HG03103 (cell line): ENCODE measurements around the gene DENND1A.

Experiments used
- ATAC-seq: cut with Tn5 transposase; IDR thresholded peaks from one replicate; pipeline ENCODE4 v1.9.1; 2021; ENCODE audit warnings: low read depth; ENCODE audit not compliant: unreplicated experiment

The DENND1A gene

DNA sequence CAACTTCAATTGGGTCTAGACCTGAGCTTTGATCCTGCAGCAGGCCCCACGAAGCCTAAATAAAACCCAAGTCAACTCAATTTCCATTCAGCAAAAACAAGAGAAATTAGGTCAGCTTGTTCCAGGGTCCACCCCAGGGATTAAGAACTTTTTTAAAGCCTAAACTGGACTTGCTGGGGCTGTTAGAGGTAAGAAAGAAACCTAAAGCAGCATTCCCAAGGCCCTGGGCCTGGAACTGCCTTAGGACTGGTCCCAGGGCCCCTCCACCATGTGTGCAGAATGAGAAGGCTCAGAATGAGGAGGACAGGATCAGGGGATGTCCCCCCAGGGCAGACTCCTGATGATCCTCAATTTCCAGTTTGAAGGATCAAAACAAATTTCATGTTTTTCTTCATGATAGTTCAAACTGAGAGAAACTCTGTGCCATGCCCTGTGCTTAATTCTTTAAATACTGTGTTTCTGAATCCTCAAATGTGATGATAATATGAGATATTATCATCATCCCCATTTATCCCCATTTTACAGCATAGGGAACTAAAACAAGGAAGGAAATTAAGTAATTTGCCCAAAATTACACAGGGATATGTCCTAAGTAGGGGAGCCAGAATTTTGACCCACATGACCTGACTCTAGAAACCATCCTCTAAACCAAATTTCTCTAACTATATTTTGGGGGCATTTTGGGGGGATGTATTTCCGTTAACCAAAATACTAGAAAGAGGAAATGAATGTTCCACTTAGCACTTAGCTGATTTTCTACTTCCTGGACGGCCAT is 64.5 kb downstream of the DENND1A start:
- no peak for ATAC-seq

DNA sequence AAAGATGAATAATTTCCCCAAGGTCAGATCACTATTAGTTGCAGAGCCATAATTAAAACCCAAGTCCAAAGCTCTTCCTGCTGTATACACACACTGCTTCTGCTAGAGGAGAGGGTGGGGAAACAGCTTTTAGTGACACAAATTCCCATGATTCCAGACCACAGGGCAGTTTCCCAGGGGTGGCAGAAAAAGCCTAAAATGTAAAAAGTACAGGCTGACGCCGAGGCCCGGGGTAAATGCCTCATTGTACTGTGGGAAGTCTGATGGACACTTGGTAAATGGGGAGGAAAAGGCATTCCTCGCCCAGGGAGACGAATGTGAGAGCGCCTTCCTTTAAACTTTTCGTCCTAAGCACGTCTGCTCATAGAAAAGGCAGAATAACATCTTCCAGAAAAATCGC is 65.7 kb downstream of the DENND1A start:
- no peak for ATAC-seq

DNA sequence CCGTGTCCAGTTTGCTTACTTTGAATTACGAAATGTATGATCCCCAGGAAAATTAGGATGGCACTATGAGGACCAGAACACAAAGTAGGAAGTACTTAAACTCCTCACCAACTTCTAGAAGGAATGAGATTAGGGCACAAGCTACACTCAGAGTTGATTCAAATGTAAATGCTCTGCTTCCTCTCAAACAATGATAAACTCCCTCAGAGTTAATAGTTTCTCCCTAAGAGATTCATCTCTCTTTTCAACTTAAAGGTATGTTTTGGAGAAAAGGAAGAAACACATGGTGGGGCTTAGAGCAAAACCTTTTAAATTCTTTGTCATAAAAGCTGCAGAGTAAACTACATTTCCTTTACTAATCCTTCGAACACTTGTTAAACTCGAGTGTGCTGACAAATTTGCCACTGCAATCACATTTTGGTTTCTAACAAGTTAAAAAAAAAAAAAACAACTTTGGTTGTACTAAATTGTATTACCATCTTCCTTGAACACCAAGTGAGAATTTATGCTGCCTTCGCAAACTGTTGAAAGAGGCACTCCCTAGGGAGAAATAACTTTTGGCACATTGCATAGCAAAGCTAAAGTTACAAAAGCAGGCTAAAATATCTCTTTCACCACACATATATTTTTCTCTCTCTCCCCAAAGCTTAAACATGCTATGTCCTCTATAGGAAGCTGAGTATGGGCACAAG is 66.6 kb downstream of the DENND1A start:
- no peak for ATAC-seq

DNA sequence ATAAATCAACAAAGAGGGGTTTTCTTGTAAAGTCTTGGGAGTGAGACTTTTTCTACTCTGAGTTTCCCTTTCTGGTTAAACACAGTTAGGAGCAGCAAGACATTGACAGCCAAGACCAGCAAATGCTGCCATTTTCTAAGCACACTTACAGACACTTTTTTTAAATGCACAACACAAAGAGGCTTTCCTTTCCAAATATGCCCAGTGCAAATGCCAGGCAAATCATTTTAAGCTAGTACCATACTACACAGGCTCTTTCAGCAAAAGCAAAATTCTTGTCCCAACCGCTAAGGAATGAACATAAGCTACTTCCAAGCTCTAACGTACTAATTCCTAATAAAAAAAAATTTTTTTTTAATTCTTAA is 68.2 kb downstream of the DENND1A start:
- ATAC-seq: no peak

DNA sequence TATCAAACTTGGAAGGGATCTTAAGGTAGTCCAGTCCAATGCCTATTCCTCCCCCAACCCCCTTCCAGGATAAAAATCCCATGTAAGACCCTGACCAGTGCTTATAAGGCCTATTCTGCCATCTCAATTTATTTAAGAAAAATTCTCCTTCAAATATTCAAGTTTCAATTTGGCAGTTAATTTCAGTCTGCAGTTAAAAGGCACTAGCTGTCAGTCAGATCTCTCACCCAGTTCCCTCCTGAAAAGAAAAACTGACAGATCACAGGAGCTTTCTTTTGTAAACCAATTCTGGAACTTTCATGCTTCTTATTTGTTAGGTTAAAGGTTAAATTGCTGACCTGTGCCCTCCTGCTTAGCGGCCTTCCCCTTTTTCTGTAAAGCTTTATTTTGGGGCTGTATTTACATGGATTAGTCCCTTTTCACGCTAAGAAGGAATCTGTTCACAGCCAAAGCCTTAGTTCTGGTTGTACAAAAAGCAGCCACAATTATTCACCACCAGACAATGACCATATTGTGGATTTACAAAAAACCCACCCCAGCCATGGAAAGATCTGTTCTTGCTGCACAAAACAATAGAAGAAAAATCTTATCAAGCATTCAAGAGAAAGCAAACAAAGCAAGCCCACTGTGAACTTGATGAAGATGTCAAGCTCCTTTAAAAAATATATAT is 68.7 kb downstream of the DENND1A start:
- no peak for ATAC-seq

- ATAC-seq: no peak
These were observed 69.3 kb downstream of the DENND1A start for GRCh38 chr9:123860603-123861002.

GRCh38 chr9:123852403-123852802 is 77.5 kb downstream of the DENND1A start:
- no peak for ATAC-seq

- ATAC-seq: no peak
These were observed 78.1 kb downstream of the DENND1A start for GRCh38 chr9:123851851-123852250.

GRCh38 chr9:123848447-123849085 is 81.4 kb downstream of the DENND1A start:
- no peak for ATAC-seq

DNA sequence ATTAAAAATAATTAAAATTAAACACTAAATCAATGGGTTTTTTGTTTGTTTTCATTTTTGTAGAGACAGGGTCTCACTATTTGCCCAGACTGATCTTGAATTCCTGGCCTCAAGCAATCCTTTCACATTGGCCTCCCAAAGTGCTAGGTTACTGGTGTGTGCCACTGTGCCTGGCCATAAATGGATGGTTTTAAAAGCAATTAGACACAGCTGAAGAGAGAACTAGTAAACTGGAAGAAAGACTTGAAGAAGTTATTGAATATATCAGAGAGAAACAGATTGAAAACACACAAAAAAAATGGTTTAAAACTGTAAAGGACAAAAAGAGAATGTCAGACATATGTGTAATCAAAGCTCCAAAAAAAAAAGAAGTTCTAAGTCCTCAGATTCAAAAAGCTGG is 83.0 kb downstream of the DENND1A start:
- ATAC-seq: no peak

DNA sequence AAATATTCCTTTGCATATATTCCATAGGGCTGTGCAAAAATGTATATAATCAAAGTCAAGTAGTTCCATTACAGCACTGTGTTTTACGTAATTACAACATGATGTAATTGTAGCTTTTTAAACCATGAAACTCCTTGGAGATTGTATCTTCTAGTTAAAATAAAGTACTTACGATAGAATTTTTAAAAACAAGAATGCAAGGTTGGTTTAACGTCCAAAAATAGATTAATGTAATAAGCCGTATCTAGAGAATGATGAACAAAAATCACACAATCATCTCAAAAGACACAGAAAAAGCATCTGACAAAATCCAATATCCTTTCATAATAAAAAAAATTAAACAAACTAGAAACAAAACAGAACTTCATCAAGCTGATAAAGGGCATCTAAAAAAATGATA is 86.2 kb downstream of the DENND1A start:
- no peak for ATAC-seq

DNA sequence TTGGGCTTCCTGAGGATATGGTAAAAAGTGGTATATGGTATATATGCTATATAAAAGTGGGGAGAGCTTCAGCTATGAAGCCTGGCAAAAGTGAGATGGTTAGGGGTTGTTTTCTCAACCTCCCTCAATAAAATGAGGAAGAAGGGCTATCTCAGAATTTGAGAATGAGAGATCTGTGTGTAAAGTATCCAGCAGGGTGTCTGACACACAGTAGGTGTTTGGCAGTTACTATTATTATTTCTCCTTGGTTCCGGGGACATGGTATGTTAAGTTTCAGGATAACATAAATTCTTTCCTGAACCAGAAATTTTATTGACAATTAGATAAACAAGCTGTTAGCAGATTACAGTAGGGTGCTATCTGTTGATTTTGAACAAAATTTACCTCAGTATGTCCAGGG is 94.1 kb downstream of the DENND1A start:
- no peak for ATAC-seq

DNA sequence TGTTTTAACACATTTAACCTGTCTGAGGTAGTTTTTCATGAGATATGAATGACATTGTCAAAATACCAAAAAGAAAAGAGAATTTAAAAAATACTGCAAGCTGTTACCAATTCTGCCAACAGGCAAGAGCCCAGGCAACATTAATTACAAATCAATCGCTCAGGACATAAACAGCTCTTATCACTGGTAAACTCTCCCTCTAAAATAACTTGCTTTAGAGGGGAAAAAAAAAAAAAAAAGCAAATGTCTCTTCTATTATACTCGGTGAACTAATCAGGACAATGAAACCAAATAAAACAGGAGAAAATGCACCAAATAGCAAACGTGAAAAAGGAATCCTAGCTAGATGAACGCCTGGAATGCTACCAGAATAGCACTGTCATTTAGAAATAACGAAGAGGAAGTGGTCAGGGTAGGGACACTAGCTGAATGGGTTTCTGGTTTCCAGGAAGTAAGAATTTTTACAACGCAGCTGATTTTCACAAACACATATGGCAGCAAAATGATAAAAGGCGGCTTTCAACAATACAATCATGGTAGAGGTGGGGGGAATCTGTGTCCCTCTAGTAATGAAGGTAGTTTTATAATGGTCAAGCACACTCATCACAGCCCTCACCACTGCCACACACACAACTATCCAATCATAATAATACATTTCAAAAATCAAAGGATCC is 94.9 kb downstream of the DENND1A start:
- peak; percentile 65 for ATAC-seq

GRCh38 chr9:123834218-123834888 is 95.6 kb downstream of the DENND1A start:
- ATAC-seq: no peak

GRCh38 chr9:123832858-123833650 is 96.9 kb downstream of the DENND1A start:
- ATAC-seq: no peak

DNA sequence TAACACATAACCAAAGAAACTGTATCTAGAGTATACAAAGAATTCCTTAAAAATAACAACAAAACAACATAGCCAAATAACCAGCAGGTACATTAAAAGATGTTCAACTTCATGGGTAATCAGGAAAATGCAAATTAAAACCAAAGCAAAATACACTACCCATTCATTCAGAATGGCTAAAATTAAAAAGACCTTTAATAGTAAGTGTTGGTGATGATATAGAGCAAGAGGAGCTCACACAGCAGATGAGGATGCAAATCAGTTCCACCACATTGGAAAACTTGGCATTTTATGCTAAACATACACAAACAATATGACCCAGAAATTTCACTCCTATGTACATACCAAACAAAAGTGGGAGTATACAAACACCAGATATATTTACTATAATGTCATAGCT is 97.8 kb downstream of the DENND1A start:
- no peak for ATAC-seq

GRCh38 chr9:123828449-123828848 is 101.5 kb downstream of the DENND1A start:
- ATAC-seq: no peak

DNA sequence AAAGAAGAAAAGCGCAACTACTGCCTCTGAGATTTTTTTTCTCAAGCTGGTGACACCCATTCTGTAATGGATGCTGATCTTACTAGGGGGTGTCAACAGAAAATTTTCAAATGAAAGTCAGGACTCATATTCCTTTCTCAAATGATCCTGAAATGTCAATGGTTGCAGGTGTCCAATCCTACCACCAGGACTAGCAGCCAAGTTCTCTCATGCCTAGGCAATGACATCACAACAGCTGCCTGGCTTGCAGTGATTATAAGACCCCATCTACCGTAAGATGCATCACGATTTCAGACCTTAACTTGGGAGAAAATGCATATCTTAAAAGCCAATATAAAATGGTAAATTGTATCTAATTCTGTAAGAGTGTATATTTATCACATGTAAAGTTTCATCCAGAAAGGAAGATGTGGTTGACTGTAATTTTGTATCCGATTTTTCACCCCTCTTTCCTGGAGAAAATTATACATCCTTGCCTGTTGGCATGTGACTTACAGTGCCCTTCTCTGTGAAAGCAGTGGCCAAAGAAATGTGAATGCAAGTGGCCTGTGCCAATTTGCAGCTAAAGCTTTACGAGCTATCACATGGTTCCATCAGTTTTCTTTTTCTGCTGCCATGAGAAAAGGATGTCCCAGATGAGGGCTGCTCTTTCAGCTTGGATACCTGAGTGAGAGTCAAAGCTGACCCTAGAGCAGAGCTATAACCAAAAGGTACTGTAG is 104.4 kb downstream of the DENND1A start:
- no peak for ATAC-seq
